HG02852 (cell line): Measurements from ENCODE around the gene DSCAML1.

Source experiments
- ATAC-seq: cut with Tn5 transposase; IDR thresholded peaks from one replicate; pipeline ENCODE4 v1.9.1; 2021; ENCODE audit warnings: mild to moderate bottlenecking, moderate library complexity; ENCODE audit not compliant: unreplicated experiment

Gene DSCAML1

DNA sequence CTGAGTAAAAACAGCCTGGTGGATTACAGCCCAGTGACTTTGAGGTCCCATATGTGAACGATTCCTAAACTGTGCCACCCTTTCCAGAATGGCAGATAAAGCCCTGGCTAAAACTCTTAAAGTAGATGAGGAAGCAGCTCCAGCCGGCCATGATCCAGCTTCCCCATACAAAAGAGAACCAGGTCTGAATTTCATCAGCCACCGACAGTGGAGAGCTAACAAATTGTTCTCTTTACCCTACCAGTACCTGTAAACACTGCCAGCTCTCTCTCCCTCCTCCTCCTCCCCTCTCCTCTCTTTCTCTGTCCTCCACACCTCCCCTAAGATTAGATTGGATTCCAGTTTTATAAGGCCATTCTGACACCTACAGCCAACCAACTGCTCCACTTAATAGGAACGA, 176.9 kb downstream of the DSCAML1 start:
- ATAC-seq = no peak

DNA sequence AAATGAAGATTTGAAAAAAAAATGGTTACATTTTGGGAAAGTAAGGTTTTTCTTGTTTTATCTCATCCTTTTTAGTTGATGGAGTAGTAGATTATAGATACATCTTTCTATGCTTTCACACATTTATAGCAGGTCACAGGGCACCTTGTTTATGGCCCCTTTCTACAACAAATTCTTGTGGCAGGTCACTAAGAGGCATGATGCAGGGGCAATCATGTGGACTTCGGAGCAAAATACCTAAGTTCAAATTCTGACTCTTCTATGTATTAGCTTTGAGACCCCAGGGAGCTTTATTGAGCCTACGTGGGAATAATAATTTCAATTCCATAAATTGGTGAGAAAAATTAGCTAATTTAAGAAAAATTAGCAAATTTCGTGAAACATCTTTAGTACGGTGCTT, 177.4 kb downstream of the DSCAML1 start:
- no peak for ATAC-seq

DNA sequence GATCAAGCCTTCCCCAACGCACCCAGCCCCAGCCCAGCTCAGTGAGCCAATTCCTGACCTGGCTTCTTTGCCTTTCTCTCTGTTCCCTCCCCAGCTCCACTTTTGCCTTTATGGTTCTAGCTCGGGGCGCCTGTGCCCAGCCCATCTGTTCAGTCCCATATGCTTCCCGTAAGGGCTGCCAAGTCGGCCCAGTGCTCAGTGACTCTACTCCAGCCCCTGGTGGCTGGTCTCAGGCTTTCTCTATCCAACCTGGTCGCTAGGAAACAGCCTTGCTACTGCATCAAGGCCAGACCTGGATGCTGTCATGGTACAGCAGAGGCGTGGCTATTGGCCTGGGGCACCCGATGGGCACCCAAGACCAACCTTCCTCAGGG, 178.0 kb downstream of the DSCAML1 start:
- no peak for ATAC-seq

DNA sequence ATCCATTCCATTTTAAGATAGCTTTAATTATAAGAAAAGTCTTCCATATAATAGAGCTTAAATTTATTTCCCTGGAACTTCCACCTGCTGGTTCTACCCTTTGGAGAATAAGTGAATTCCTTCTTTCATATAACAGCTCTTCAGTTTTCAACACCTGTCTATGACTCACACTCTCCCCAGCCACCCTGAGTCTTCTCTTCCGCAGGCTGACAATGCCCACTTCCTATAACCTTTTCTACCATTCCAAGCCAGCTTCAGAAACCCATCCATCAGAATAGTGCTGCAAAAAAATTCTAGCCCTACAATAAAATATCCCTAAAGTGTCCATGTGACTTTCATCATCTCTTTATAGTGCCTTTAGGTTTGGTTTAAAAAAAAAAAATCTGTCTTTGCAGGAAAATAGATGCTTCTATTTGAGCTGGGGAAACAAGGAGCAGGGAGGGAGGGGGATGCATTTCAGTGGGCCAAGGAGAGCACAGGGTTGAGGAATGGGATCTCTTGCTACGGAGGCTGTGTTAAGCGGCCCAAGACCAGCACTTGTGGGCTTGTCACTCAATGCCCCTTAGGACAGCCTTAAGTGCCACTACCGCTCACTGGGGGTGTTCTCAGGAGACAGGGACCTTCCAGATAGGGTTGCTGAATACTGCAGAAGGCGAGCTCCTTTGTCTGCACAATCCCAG, 178.6 kb downstream of the DSCAML1 start:
- no peak for ATAC-seq

DNA sequence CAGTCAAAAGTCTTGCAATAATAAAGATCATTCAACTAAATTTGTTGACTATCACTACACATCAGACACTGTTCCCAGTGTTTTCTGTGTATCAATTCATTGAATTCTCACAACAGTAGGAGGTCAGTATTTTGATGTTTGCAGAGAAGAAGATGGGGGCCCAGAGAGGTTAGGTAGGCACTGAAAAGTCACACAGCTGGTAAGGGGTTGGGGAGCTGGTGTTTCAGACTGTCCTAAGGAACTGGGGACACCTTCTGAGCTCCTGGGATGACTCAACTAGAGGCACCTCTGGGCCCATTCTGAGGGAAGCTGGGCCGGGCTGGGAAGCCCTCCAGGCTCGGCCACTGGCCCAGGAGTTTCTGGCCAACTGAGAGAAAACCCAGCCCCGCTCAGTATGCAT, 180.0 kb downstream of the DSCAML1 start:
- ATAC-seq = no peak

DNA sequence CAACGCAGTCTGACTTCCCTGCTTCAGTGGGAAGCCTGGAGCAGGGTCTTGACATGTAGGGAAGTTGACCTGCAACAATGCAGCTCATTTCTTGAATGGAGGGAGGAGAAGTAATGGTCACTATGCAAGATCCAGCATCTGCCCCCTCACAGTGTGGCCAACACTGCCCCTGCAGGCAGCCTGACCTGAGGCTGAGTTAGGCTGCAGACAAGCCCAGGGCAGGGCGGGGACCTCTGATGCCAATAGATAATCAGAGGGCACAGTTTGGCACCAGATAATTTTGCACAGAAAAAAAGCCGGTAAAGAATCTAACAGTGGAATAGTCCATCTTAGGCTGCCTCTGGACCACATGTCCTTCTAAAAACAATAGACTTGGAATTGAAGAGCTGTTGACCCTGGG, 182.3 kb downstream of the DSCAML1 start:
- no peak for ATAC-seq

DNA sequence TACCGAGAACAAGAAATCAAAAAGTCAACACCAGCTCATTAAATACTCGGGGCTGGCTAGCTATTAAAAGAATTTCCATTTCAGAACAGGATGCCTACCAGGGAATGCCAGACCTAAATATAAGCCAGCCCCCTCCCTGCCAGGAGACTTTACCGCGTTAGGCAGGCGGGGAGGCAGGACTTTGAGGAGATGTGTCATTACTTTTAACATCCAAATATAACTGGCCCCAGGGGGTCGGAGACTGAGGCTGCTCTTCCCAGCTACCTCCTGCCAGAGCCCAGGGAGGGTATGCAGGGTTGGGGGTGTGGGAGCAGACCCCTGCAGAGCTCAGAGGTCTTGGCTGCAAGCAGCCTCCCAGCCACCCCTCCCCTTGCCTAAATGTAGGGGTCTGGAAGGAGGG, 183.5 kb downstream of the DSCAML1 start:
- ATAC-seq = no peak

DNA sequence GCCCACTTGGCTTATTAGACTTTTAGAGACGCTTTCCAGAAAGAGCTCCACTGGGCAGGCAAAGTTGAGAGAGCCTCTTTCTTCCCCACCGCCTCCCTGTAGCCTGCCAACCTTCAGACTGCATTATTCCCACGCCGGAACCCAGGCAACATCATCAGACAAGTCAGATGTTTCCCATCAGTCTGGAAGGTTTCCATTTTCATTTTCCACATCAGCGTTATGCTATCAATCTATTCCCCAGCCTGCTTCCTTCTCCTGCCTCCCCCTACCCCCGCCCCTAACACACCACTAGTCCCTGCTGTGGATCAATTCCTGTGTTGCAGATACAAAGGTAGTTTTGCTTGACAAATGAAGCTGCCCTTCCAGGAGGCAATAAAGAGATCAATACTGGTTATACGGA, 184.8 kb downstream of the DSCAML1 start:
- ATAC-seq = no peak

DNA sequence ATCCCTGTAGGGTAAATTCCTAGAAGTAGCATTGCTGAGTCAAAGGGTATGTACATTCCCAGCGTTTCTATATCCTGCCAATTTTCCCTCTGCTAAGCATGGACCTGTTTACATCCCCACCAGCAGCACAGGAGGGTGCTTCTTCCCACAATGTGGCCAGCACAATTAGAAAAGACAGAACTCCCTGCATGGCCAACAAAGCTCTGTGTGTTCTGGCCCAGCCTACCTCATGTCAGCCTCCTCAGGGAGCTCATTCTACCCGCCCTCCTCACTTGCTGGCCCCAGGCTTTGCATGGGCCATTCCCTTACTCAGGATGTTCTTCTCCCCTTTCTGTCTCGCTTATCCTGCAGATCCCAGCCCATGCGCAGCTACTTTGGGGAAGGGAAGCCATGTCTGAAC, 186.1 kb downstream of the DSCAML1 start:
- no peak for ATAC-seq

DNA sequence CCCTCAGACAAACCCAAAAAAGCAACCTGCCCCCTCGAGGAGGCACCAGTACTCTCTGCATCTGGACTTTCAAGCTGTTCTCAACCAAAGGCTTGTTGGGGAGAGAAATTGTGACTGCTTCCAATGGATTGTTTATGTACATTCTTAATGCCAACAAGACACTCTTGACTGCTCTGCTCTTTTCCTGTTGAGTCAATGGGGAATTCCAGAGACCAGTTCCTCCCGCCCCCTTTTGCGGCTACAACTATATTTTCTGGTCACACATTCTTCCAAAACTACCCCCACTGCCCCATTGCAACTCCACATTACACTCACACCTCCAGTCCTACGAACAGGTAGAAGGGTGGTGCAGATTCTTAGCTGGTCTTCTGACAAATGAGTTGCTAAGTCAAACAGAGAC, 187.0 kb downstream of the DSCAML1 start:
- peak; percentile 49 for ATAC-seq

DNA sequence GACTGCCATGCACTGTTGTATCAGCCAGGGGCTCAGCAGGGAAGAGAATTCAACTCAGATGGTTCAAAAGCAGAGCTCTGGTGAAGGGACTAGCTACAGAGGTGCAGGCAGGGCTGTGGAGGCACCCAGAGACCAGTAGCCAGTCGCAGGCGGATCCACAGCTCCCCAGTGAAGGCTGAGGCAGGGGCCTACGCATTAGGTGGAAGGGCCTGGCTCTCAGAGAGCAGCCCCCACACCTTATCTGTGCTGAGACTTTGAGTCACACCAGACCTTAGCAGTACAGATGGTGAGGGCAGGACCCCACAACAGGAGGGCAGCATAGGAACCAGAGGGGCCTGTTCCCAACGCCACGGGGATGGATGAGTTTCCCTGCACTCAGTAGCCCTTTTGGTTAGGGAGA, 189.6 kb downstream of the DSCAML1 start:
- ATAC-seq = no peak

DNA sequence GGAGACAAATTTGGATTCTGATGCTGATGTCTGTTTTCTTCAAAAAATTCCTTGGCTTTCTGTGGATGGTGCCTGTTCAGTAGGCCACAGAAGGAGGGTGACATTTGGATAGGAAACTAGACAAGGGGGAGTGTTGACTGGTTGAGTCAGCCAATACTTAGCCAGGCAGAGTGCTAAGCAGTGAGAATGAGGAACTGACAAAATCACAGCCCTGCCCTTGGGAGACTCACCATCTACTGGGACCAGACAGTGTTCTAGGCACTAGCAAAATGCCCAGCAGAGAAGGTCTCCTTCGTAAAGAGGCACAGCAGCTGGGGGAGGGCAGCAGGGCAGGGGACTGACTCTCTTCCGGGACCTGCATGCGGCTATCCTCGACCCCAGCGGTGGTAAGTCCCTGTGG, 190.2 kb downstream of the DSCAML1 start:
- ATAC-seq = no peak

DNA sequence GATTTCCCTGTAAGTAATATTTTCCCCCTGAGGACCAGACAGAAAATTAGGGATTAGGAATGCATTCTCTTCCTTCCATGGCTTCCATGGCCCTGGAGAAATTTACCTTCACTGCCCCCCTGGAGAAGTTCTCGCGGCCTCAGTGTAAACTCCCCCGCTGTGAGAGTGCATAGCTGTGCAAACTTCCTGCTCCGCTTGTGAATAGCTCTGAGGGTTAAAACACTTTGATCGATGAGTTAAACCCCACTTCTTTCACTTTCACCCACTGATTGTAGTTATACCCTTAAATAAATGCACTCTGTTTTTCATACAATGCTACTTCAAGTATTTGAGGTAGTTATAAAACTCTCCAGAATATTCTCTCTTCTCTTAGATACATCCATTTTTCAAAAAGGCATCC, 190.8 kb downstream of the DSCAML1 start:
- peak; percentile 58 for ATAC-seq

DNA sequence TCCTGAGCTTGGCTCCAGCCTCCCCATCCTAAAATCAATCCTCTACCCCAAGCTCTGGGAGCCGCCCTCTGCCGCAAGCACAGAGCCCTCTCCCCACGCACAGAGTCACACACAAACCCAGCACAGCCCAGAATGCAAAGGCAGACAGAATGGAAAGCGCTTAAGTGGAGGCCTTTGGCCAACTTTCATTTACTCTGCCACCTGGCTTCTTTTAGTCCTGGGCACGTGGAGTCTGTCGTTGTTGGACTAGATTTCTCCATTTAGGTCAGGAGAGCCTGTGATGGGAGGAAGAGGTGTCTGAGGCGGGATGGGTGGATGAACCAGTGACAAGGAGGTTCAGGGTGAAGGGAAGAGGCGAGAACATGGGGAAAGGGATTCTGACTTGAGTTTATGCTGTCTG, 191.7 kb downstream of the DSCAML1 start:
- no peak for ATAC-seq

DNA sequence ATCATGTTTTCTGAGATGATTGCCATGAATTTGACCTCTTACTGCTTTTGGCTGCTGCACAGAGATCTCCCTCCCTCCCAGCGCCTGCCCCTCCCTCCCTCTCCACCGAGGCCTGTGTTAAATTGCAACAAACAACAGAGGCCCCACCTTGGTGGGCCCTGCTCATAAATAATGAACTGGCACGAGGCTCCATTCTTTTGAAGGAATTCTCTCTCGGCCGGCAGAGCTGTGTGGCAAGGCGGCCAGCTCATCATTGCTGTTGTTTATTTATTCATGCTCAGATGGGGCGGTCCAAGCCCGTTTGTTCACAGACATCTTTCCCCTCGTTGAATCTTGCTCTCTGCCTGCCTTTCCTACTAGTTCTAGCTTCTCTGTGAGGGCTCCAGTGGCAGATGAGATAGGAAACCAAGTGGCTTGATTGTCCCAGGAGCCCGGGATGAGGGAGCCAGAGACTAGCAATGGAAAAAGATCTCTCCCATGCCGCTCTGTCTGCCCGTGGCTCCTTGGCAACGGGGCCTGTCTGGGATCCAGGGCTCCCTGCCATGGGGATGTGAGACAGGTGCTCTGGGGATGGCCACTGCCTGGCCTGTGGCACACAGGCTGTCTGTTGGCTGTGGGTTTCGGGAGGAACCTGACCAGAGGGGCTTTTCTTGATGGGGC, 192.6 kb downstream of the DSCAML1 start:
- ATAC-seq = no peak

DNA sequence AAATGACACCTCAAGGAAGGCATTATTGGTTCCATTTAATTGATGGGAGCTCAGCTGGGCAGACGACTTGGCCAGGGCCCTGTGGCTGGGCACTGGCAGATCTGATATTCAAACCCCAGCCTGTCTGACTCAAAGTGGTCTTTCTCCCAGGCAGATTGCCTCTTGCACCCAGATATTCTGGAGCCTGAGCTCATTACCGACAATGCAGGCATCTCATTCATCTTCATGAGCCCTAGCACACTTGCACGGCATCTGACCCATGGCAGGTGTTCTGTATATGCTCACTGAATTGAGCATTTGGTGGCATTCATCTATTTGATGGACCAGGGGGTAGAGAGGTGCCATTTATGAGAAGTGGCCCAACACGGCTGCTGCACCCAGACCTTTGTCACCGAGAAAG, 193.1 kb downstream of the DSCAML1 start:
- ATAC-seq = no peak

DNA sequence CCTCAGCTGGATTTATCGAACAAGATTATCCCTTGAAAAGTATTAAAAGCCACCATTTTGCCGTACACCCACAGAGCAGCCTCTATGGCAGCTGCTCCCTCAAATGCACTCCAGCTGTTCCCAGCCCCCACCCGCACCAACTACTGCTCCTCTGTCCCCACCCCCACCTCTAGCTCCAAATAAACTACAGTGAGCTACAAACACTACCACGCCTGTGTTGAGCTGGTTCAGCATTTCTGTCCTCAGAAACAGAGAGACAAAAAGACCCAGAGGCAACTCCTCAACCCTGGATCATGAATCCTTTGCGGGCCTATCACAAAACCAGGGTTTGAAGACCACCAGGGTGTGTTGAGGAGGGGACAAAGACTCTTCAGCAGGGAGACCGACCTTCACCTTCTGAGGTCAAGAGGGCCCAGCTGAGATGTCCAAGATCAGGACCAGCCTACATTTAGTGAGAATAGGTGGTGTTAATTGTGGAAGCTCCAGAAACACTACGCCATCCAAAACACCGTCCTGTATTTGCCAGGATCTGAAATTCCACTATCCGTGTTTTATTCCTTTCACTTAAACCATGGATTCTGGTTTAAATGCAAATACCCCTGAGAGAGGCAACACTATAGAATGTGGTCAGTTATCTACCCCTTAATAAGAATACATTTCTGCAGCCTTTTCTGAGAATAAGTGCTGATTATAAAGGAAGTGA, 195.9 kb downstream of the DSCAML1 start:
- ATAC-seq = no peak

DNA sequence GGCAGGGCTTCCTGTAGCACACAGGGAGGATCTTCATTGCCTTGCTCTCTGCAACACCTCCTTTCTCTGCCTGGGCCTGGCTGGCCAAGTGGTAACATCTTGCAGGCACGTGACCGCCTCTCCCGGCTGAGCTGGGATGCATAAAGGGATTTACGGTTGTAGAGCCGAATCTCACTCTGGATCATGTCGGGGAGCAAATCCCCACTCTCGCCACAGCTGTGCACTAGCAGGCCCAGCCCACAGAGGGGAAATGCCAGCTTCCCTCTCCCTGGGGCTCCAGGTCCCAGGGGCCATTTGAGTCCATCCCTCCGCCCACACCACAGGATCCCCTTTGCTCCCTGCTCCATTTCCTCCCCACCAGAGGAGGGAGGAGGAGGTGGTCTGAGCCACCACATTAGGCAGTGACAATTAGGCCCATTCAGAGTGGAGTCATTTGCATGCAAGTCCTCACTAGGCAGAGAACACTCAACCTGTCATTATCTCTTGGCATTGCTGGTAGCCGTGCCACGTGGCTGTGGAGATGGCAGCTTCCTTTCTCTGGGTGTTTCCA, 196.7 kb downstream of the DSCAML1 start:
- ATAC-seq = no peak

DNA sequence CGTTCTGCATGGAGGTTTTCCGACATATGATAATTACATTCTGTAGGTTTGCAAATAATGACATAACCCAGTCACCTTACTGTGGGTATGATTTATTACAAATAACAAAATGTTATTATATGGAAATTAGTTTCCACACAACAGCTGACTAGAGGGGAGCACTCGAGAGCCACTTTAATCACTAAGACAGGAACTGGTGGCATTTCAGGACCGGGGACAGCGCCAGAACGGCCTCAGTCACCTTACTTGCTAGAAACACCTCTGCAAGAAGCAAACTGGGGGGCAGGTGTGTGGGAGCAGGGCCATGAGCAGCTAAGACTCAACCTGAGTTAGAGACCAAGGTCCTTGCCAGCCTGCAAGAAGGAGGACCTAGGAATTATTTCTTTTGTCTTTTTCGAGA, 199.9 kb downstream of the DSCAML1 start:
- no peak for ATAC-seq

DNA sequence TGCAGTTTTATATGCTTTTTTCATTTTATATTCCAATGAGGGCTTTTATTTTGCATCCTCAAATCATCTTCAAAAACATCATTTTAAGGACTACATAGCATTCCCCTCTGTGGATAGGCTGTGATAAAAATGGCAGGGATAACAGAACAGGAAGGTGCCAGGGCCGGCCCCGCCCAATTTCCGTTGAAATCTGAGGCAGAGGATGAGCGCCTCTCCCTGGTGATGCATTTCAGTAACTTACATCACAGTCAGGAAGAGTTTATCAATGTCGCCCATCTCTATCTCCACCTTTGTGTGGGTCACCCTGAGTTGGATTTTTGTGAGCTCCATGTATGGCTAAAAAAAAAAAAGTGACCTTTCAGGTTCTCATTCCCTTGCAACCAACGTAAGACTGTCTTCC, 201.6 kb downstream of the DSCAML1 start:
- no peak for ATAC-seq

DNA sequence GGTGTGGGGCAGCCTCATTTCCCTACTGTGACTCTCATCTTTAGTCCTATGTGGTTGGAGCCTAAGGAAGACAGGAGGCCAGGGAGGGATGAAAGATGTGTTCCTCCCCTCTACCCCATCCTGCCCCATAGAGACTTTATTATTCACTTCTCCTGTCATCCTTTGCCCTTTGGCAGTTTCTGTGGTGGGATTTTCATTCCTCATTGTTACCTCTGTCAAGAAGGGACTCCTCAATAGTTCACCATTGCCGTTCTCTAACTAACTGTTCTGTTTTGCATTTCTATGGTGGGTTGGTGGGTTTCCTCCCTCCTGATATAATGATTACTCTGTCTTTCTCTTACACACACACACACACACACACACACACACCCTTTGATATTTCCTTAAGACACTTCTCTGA, 202.3 kb downstream of the DSCAML1 start:
- ATAC-seq = no peak

DNA sequence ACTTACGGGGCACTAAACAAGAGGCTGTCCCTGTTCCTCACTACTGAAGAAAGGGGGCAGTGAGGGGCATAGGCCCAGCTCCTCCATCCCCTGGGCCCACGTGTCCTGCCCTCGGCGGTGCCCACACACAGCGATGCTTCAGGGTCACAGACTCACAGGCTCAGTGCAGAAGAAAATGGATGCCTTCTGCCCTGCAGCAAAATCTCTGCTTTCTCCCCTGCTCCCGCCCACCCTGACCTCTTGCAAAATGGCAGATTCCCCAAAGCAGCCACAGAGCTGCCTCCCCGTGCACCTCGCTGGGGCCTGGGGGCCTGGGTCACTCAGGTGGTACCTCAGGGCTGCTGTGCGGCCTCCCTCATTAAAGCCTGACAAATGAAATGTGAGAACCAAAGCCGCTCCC, 204.0 kb downstream of the DSCAML1 start:
- no peak for ATAC-seq
